ENCODE data around the gene SH2D6.
"Not testable (repeated sequence)": the region's sequence is repeated elsewhere in the genome, so short reads cannot be mapped to it uniquely, and the experiment has no call there.

SH2D6 gene

GRCh38 chr2:85398426-85399182, 19.9 kb upstream of the SH2D6 start:
- DNase-seq (ENCODE audit: low spot score): peak; percentile 1

GRCh38 chr2:85399183-85399455, 19.4 kb upstream of the SH2D6 start:
- DNase-seq (ENCODE audit: low spot score): no peak

DNA sequence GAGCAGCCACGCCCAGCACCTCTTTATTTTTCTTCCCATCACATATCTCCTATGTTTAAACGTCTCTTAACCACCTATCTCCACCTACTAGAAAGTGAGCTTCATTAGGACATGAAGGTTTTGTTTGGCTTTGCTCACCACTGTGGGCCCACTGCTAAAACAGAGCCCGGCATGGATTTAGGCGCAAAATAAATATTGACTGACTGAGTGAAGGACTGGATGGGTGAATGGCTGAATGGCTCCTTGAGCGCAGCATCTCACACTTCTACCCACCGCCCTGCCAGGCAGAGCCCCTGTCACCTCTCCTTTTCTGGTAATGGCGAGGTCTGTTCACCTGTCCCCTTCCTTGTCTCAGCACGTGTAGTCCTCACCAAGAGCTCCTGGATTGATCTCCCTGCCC, 18.5 kb upstream of the SH2D6 start:
- DNase-seq (ENCODE audit: low spot score): no peak

DNA sequence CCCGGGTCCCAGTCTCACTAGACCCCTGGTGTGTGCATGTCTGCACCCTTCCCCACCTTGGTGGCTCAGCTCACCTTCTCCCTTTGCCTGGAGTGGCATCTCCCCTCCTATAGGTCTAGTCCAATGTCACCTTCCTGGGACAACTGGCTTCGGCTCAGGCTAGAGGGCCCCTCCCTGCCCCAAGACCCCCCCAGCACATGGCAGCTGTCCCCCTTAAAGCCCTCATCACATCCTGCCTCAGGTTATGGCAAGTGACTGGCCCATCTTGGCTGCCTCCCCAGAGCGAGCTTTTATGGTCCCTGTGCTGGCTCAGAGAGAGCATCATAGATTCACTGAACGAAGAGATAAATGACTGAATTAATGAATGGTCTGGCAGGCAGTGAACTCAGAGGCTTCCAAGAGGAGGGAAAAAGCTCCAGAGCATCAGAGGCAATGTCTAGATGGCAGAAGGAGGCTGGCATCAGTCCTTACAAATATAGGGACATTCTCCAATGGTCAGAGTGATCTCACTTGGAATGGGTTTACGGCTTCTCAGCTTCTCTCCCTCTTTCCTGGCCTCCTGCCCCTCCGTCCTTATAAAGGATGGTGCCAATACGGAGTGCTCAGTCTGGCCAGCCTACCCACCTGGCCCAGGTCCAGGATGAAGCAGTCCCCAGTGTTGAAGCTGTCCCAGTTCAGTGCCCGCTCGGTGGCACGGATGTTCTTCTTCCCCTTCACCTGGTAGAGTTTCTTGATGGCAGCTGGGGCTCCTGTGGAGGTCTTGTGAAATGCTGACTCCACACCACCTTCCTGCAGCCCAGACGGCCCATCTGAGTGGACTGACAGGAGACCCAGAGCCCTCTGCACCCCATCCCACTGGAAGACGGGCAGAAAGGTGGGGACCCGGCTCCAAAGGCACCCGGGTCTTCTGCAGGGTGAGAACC, 17.7 kb upstream of the SH2D6 start:
- no peak for DNase-seq (ENCODE audit: low spot score)

- no peak for DNase-seq (ENCODE audit: low spot score)
Observed at GRCh38 chr2:85401464-85401805, 17.1 kb upstream of the SH2D6 start.

DNA sequence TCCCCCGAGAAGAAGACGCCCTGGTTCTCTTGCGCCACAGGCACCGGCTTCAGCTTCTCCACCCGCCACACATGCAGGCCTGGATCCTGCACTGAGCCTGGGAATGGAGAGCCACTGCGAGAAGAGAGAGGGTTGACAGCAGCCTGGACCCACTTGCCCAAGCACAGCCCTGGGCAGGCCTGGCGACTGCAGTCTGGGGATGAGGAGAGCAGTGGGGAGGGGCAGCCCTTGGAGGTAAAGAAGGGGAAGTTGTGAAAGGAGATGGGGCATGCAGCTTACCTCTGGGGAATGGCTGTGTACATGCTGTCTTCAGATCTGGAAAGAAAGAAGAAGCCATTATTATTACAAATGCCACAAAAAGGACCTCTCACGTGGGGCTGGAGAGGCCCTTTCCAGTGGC, 16.7 kb upstream of the SH2D6 start:
- no peak for DNase-seq (ENCODE audit: low spot score)

GRCh38 chr2:85405201-85406059, 13.1 kb upstream of the SH2D6 start:
- DNase-seq (ENCODE audit: low spot score): no peak

DNA sequence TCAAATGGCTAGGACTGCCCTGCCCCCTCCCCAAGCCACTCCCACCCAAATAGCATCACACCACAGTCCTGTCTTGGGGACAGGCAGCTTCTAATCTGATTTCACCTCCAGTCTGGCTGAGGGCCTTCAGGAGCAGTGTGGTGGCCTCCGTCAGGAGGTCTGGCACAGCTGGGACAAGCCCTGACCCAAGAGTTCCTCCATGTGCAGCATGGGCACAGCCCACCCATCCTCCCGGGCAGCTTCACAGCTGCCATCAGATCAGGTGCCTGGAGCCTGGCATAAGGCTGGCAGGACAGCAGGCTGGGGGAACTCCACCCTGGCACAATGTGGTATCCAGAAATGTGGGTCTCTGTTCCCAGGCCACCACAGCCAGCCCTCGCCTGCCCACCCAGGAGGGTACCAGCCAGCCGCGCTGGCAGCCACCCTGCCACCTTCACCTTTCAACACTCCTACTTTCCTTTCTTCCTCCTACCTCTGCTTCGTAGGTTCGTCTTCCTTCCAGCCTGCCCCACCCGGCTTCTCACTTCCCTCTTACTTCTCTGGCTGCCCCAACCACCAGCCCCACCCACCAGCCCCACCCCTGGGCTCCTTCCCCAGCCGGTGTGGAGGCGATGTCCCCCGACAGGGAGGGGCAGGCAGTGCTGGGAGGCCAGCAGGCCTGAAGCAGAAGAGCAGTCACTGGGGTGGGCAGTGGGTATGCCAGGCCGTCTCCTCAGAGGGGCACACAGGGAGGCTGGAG, 8.5 kb upstream of the SH2D6 start, which contains the start of gene CAPG:
CAPG (minus strand) TSS at position 522 of the 739 bp plus-strand sequence. CDS start 8,221 bp downstream, outside the sequence.
- no peak for DNase-seq (ENCODE audit: low spot score)

DNA sequence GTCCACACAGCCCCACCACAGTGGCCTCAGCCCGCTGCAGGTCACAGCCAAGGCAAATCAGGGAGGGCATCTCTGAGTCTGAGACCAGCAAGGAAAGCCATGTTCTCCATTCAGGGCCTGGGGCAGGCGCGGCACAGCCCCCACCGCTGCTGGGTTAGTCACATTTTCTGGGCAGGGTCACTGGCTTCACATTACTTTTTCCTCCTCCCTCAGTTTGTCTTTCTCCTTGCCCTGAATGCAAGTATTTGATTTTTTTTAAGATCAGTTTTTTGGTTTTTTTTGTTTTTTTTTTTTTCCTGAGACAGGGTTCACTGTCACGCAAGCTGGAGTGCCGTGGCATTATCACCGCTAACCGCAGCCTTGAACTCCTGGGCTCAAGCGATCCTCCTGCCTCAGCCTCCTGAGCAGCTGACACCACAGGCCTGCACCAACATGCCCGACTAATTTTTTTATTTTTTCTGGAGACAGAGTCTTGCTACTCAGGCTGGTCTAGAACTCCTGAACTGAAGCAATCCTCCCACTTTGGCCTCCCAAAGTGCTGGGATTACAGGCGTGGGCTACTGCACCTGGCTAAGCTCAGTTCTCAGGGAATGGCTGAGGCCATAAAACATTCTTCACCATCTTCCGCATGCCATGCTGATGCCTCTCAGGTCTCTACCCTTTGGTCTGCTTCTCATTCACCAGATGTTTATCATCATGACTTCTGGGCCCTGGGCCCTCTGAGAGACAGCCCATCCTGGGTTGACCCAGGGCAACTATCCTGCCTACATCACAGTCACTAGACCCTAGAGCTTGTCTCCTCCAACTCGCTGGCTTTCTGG, 7.7 kb upstream of the SH2D6 start:
- DNase-seq (ENCODE audit: low spot score): no peak

DNA sequence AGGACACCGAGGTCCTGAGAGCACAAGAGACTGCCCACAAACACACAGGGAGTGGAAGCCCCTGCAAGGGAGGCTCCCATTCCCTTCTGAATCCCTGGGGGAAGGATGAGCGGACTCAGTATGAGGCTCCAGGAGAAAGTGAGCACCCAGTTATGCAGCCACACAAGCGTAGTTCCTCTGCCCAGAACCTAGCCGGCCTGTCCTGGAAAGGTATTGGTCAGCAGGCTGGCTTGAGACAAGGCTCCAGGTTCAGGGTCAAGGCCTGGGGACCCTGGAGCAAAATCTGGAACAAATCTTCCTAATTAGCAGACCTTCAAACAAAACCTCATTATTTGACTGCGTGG, 7.1 kb upstream of the SH2D6 start:
- no peak for DNase-seq (ENCODE audit: low spot score)

GRCh38 chr2:85413592-85414420, 4.7 kb upstream of the SH2D6 start:
- DNase-seq (ENCODE audit: low spot score): peak; percentile 82

GRCh38 chr2:85414421-85414759, 4.1 kb upstream of the SH2D6 start:
- DNase-seq (ENCODE audit: low spot score): not testable (repeated sequence)

DNA sequence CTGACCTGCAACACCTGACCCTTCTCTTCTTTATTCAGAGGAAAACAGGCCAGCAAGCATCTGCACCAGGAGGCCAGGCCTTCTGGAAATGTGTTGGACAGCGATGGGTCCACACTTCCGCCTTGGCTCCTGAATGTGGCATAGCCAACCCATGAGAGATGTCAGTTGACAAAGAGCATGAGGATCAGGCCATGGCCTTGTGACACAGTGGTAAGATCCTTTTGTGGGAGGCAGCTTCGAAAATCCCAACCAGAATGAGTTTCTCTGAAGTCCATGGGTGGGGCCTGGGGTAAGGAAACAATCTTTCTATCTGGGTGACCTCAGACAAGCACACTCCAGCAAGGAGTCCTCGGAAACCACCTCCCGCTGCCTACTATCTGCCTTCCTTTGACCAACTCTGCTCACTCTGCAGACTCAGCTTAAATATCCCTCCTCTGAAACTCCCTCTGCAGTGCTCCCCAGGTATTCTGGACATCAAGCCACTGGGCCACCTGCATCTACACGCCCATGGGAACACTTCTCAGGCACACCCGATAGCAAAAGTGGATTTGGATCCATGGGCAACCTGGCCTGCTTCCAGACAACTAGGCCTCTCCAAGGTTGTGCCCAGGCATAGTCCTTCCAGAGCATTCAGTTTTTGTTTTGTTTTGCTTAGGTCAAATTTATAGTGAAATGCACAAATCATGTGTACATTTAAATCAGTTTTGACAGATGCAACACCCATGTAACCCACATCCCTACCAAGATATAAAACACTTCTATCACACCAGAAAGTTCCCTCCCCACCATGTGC, 3.6 kb upstream of the SH2D6 start:
- DNase-seq (ENCODE audit: low spot score): no peak

- DNase-seq (ENCODE audit: low spot score): no peak
Observed at GRCh38 chr2:85415980-85416650, 2.4 kb upstream of the SH2D6 start.

GRCh38 chr2:85419009-85419675, 628 bp downstream of the SH2D6 start:
- no peak for DNase-seq (ENCODE audit: low spot score)

DNA sequence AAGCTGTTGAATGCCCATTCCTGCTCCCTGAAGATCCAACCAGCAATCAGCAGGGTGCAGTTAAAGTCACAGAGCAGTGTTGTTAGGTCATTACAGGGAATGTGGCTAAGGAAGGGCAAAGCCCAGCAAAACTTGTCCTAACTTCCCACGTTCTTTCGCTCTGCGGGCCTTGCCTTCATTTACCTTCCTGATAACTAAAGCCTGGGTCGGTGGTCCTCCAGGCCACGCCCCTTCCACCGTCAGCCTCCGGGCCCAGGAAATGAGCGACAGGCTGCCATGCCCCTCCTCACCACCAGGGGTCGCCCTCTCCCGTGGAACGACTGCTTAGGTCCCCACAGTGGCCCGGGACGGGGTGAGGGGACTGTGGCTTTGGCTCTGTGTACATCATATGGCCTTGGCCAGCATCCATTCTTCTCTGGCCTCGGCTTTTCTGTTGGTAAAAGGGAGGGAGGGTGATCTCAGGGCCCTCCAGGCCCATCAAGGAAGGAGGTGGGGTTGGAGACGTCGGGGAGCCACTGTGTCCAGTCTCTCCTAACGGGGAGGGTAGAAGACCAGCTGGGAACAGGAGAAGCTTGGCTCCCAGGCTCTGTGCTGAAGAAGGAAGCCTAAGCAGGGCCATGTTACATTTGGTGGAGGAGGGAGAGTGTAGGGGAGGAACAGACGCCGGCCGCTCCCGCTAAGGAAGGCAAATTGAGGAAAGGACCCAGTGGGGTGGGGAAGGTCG, 2.2 kb downstream of the SH2D6 start:
- peak; percentile 89 for DNase-seq (ENCODE audit: low spot score)

DNA sequence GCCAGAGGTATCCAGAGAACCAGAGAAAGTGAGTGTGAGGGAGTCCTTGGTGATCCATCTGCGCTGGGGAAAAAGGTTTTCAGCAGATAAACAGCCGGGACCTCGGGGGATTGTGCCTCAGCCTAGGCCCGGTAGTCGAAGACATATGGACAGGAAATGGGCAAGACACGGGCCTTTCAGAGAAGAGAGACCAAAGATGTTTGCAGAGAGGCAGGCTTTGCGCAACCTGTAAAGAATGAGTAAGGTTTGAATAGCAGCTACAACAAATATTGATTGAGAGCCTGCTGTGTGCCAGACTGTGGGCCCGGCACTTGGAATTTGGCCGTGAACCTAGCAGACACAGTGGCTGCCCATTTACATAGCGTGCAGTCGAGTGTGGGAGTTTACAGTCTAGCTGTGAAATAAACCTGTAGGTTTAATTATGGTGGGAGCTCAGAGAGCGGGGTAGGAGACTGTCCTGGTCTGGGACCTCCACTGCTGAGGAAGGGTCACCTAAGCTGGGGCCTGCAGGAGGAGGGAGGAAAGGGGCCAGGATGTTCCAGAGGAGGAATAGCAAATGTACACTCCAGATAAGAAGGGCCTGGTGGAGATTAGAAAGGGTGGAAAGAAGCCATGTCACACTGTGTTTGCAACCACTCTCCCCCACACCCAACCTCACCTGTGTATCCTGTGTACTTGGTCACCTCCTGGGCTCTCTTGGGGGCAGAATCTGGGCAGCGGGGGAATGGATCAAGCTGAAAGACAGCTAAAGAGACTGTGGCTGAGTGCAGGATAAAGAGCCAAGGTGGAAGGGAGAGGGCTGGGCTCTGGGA, 3.0 kb downstream of the SH2D6 start:
- DNase-seq (ENCODE audit: low spot score): no peak
